Left renal cortex interstitium (tissue), 4 donors: ENCODE measurements around the gene LAMA2. TPM values are rescaled to one million over a fixed set of nuclear protein-coding genes. Genes with fewer than 3 reads are reported as not detected.
A peak's percentile ranks its signal among the peaks of the same experiment; 100 is the strongest.

Source experiments
- DNase-seq, 4 donors: peaks; one replicate each; pipeline ENCODE4 v3.0.0-alpha.2; 2013; ENCODE audit warnings: low read depth in 4 of 4, low spot score in 2 of 4, missing footprints in 1 of 4
- polyA plus RNA-seq, 4 donors: library from polyadenylated mRNA; unstranded; fragments of 120-200 nt; gene quantifications; one replicate each; pipeline ENCODE4 v1.2.1, GENCODE V29; 2013; ENCODE audit not compliant: insufficient read length in 4 of 4

LAMA2 gene
- polyA plus RNA-seq, 4 donors = 31.4 to 48.3 (median 32.3) TPM

DNA sequence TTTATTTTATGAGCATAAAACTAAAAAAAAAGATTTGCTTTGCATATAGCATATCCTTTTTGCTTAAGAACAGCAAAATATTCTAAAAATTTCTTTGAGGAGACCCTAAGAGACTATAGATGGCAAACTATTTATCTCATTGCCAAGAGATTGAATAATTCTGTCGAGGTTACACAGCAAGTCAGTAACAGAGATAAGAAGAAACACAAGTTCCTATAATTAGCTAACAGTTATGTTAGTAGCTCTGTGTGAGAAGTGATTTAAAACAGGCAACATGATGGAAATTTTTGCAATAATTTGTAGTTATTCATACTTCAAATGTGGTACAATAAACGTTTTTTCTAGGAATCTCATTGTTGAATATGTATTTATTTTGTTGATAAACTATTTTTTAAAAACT, 9.1 kb downstream of the LAMA2 start:
- DNase-seq = no peak

DNA sequence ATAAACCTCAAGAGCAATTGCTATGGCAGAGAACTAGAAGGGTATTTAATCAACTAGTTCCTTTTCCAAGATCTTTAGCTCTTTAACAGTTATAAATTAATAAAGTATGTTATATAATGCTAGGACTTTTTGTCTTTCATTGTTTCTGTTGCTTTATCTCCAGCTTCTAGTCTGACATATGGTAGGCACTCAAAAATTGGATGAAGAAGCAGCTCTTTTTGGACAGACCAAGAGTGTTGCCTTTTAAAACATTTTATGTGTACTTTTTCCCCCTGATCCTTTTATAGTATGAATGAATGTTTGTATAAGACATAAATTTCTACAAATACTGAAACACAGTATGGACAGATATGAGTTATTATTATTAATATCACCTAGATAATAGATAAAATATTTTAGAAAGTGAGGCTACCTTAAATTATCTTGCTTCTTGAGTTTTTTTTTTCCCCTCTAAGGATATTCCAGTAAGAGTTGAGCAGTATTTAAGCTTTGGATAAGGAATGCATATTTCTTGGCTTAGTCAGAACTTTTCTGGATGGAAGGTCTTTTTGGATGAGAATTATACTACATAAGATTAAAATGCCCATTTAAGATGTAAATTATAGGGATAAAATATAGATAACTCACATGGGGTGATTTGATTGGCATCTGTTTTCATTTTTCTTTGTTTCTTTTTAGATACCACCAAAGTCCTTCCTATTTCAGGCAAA, 16.6 kb downstream of the LAMA2 start:
- DNase-seq = no peak

DNA sequence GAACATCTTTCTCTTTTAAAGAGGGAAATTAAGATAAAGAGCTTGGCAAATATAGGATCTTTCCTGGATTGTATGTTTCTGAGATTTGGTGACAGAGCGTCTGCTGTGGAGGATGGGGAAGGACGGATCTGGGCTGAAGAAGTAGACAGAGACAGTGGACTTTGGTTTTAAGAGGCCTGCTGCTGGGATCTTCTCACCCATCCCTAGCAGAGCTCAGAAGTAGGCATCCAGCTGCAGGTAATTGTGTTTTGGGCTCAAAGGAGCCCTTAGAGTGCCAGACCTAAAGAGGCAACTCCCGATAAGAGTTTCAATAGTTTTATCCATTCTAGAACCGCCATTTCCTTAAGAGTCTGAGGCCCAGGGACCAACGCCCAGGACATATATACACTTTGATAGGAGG, 20.8 kb downstream of the LAMA2 start:
- DNase-seq = no peak

DNA sequence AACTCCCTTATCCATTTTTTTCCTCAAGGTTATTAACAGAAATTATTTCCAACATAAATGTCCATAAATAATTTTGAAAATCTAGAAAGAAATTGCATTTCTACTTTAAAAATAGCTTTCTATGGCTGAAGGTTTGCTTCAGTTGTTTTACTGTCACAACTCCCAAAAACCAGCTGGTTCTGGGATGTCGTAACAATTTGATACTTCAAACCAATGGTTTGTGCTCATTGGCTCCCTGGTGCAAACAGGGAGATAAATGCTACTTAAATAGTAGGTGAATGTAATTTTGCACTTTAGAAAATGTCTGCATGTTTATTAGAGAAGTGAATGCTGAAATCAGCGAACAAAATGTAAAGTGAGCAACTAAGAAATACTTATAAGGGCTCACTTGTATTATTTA, 31.1 kb downstream of the LAMA2 start:
- no peak for DNase-seq

DNA sequence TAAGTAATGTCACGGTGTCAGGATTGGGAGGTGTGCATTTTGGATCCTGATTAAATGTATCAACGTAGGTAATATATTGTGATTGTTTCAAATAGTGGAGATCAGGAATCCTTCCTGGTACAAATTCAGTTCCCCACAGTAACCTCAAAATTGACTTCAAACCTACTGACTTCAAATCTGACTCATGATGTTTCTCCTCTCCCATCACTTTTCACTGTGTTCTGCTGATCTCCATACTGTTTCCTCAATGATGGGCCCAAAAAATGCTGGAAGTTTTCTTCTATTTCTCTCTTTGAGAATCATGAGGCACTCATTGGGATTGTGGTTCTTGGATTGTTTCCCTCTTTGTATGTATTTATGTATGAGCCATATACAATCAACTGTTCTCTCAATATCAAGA, 35.9 kb downstream of the LAMA2 start:
- no peak for DNase-seq

DNA sequence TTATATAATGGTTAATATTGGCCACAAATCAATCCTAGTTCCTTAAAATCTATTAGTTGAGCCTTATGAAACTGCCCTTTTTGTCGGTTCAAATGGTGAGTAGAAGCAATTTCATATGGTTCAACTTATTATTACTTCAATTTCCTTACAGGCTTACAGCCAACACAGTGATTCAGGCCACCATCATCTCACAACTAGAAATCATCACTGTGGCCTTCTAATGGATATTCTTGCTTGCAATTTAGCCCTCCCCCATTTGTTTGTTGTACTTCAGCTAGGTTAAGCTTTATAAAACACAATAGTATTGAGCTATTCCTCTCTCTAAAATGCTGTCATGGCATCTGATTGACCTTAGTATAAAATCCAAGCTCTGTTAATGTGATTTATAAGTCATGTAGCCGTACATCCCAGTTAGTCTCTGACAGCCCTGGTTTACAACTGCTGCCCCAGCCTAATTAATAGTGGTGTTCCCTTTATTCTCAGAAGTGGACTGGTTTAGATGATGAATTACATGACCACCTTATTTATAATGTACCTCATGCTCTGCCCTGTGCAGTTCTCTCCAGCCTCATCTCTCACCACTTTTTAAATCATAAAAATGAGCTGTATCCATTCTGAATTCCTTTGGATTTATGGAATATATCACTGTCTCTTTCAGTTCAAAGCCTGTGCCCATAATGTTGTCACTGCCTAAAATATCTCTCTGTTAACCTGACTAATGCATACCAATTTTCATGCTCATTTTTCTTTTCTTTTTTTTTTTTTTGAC, 36.7 kb downstream of the LAMA2 start:
- no peak for DNase-seq

DNA sequence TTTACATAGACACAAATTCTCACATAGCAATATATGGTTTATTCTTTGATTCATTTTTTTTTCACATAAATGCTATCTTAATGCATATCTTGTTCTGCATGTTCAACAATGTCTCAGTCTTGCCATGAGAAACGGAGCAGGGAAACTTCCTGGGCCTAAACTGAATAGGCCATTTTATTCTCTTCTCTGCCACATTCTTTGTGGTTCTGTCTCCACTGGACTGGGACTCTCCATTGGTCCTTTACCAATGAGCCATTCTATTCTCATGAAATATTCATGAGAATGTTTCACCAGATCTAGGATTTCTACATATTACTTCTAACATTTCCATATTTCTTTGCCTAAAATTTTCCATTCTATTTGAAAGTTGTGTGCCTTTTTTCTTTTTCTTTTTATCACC, 42.8 kb downstream of the LAMA2 start:
- DNase-seq = no peak

DNA sequence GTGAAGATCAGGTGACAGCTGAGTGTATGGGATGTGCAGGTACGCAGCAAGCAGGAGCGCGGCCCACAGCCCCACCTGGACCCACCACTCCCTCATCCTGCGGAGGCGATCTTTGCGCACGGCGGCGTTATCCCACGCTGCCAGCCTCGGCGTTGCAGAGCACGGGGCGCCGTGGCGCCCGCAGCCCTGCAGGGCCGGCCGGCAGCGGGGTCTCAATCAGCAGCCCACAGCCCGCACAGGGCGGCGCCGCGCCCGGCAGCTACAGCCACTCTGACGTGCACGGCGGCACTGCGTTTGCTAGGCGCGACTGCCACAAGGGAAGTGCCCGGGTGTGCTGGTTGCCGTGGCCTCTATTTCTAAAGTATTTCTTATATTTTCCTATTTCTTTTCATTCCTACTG, 46.9 kb downstream of the LAMA2 start:
- DNase-seq = no peak

DNA sequence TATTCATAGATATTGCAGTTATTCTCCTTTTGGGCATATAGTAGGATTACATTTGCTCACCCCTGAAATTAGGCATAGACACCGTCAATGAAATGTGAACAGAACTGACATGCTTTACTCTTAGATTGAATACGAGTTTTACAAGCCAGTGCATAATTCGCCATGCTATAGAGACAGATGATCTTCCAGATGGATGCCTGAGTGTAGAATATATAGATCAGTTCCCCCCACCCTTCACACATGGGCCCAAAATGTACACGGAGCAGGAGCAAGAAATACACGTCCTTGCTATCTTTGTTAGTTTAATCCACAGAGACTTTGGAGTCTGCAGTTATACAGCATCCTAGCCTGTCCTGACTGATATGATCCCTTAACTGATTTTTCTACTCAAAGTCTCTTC, 47.4 kb downstream of the LAMA2 start:
- no peak for DNase-seq

DNA sequence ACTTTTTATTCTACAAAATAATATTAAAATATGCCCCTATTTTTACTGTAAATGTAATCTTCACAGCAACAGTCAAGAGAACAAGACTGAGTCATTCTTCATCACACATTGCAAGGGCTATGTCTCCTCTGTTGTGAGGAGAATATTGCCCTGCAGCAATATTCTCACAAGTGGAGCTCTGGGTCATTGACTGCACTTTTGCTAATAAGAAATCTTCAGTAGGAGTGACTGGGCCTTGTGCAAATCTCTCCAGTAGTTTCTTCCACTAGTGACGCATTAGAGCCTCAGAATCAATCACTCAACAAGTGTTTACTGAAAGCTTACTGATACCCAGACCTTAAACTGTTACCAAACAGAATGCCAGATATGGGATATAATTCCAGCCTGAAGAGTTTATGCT, 49.1 kb downstream of the LAMA2 start:
- DNase-seq = no peak

DNA sequence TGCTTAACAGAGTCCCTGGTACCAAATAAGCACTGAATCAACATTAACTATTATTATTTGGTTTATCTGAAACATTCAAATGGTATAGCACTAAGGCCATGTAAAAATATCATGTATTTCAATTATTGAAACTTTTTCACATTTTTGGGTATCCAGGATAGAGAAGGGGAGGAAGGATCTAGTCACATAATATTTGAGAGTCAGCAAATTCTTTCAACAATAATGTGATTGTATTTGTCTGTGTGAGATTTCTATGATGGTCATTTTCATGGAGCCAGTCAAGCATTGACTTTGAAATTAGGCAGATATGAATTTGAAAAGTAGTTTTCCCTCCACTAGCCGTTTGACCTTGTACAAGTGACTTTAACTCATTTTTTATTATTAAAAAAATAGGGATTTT, 67.9 kb downstream of the LAMA2 start:
- DNase-seq = no peak

DNA sequence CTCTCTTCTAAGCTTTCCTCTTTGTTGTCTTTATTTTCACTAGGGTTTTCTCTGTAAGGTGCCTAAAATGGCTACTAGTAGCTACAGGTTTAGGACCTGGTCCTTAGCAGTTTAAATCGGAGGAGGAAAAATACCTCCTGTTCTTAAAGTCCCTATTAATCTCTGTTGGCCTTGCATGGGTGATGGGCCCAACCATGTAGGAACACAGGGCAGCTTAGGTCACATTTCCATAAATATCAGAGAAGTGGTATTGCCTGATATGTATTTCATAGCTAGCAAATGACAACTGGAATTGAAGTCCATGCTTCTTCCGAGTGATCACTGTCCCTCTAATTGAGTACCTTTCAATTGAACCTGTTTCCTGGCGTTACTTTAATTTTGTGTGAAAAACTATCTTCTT, 70.0 kb downstream of the LAMA2 start:
- no peak for DNase-seq

DNA sequence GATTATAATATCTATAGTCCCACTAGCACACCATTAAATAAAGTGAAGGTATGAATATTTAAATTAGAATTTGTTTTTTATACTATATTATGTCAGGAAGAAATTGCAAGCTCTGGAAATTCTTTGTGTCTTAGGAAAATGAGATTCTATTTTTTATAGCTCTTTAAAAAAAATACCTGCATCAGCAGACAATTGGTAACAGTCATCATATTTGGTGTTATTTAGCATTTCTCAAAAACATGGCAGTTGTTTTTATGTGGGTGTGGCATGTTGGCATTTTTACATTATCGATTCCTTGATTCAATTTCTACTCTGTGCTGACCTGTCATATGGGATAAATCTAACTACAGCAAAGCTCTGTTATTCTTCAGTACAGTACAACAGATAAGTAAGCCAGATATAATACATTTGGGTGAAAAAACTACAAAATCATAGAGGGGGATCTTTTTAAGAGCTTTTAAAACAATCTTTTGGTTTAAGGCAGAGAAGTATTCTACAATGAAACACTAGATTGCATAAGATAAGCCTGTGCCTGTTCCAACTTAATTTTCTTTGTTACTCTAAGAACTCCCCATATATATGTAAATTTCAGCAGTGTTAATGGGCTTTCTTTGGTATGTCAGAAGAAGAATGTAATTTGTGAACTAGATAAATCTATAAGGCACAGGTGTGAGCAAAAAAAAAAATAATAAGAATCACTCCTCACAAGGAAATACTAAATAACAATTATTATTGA, 71.5 kb downstream of the LAMA2 start:
- no peak for DNase-seq

DNA sequence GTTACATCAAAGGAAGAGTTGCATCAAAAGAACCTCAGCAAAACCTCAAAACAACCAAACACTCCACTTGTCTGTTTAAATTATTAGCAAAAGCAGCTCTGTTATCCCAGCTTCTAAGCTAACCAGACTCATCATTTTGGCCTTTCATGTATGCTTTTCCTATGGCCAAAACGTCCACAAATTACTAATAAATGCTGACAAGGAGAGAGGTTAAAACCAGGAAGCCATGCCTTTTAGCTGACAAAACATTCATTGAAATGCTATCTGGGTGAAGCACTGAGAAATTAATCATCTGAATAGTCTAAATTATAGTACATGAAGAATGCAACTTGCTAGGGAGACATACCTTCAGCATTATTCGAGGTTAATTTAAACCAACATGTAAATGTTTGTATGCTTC, 80.6 kb downstream of the LAMA2 start:
- DNase-seq = peak in 1 of 4 donors; percentile 2

DNA sequence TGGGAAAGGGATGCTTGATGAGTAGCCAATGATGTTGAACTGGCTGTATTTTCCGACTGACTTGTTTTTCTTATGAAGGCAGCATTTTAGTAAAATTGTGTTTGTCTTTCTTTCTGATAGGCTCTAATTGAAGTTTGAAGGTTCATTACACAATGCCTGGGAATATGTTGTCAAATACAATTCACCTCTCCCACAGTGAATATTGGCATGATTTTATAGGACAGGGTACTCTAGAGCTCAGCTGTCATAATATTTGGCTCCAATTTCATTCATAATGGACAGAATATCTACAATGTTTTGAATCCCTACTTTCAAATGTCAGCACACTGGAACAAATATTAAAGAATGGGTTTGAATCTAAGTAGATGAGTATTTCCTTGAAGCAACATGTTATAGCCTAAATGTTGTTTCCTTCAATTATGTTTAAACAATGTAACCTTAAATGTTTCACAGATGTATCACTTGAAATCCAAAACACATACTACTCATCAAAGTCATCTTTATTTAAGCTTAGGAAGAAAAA, 81.4 kb downstream of the LAMA2 start:
- no peak for DNase-seq

DNA sequence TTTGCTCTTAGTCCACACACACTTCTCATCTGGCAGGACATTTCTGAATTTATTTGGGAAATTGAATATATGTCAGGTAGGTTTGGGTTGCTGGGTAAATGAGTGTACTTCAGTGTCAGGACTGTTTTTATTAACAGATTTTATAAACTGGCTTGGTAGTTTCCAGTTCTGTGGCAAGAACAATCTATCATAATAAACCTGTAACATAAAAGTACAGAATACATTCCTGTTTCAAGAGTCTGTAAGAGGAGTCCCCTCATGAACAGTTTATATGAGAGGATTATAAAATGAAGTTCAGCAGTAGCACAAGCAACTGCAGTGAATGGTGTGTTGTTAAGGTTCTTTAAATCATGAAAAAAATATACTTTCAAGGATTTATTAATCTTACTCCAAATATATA, 81.8 kb downstream of the LAMA2 start:
- DNase-seq = no peak

DNA sequence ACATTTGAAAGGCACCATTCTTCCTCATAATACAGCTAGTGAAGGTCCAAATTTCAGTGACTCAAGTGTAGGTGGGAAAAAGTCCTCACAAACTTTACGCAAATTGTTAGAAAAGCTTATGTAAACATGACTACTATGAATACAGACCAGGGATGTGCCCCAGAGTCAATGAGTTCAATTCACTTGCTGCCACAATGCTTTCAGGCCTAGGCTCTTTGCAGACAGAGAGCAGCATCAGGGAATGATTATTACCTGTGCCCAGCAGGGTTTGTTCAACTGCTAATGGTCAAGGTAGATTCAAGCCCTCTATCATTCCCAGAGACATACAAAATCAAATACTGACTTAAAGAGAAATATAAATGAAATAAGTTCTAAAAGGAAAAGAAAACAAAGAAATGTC, 84.0 kb downstream of the LAMA2 start:
- DNase-seq = no peak

DNA sequence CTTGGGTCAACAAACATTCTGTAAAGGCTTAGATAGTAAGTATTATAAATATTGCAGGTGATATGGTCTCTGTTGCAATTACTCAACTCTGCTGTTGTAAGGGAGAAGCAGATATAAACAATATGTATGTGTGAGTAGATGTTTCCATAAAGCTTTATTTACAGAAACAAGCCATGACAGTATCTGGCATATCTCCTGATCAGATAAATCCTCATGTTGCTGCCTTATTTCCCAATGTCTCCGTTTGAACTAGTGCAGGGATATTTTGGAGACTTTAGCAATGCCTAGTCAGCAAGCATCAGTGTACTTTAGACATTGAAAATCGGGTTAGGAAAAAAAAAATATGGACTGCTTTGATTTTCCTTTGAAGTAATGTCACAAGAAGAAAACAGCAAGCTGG, 96.1 kb downstream of the LAMA2 start:
- no peak for DNase-seq

DNA sequence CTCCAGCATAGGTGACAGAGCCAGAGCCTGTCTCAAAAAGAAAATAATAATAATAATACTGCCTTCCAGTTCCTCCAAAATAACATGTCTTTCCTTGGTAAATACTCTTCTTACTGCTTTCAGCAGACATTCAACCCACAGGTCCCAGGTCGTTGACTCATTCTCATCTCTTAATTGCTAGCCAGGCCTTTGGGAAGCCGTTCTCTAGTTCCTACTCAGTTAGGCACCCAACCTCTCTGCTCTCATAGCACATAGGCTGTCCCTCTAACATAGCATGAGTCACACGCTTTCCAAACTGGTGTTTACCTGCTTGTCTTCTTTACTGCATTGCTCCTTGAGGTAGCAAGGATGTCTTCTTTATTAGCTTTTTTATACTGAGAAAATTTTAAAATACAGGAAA, 98.8 kb downstream of the LAMA2 start:
- no peak for DNase-seq

DNA sequence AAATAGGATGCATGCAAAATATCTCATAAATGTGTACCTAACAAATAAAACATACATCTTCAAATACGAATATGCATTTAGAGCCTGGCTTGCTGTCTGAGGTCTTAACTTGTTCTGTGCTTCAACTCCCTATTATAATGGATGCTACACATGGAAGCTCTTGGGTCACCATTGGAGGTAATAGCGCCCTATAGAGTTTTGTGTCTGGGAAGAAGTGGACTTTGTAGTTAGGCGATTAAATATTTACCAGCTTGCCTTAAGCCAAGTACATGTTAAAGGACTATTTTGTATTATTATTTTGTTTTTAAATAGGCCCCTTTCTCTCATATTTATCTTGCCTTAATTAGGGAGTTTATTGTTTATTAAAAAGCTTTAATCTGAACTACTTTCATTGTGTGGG, 107.4 kb downstream of the LAMA2 start:
- DNase-seq = no peak

DNA sequence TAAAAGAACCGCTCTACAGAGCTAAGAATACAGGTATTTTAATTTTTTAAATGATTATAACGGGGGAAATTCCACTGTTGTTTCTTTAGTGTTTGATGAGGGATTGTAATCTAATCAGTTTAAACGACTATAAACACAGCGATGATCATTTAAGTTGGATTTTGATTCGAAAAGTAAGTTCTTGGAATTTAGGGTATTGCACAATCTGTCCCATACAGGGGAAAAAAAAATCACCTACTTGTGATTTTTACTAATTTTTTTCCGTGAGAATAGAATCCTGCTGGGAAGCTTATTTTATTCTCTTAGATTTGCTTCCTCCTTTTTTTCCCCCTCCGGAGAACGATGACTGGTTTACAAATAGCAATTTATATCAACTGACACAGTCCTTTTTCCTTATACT, 108.0 kb downstream of the LAMA2 start:
- no peak for DNase-seq

DNA sequence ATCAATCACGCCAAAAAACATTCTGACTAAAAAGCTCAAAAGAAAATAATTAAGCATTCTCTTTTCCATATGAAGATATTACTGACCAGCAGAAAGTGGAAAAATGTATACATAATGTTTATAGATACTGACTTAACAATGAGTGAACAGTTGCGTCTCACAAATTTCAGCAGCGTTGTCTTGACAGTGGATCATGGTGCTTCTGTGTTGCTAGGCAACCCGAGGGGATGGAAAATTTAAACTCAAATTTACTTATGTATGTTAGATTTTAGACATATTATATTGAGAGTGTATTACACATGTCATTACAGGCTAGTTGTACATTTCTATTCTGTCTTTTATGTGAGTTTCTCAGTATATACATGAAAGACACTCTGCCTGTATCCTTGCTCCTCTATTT, 110.2 kb downstream of the LAMA2 start:
- no peak for DNase-seq
